ENCODE data around the gene SEZ6.

SEZ6 gene

GRCh38 chr17:28907709-28908475 is 97.9 kb downstream of the SEZ6 start:
- TF ChIP-seq CEBPB (IDR thresholded peaks at IDR 0.05) = no peak
- TF ChIP-seq YY1 (IDR thresholded peaks at IDR 0.05; ENCODE audit: low read depth) = no peak
- no peak for TF ChIP-seq EP300 (IDR thresholded peaks at IDR 0.05; ENCODE audit: borderline replicate concordance)
- no peak for TF ChIP-seq TCF12 (IDR thresholded peaks at IDR 0.05; ENCODE audit: low read depth)
- TF ChIP-seq TEAD4 (IDR thresholded peaks at IDR 0.05) = no peak
- TF ChIP-seq NFIC (IDR thresholded peaks at IDR 0.05) = no peak
- no peak for TF ChIP-seq TAF1 (IDR thresholded peaks at IDR 0.05; ENCODE audit: low read depth)
- TF ChIP-seq RAD21 (IDR thresholded peaks at IDR 0.05; ENCODE audit: low read depth) = no peak
- no peak for TF ChIP-seq MAX (IDR thresholded peaks at IDR 0.05)
- no peak for TF ChIP-seq FOXM1 (IDR thresholded peaks at IDR 0.05; ENCODE audit: borderline replicate concordance, low read depth)
- TF ChIP-seq REST (IDR thresholded peaks at IDR 0.05; ENCODE audit: low read depth) = no peak
- no peak for TF ChIP-seq USF1 (IDR thresholded peaks at IDR 0.05)
- no peak for TF ChIP-seq CREB1 (IDR thresholded peaks at IDR 0.05; ENCODE audit: low read depth)
- no peak for TF ChIP-seq EGR1 (IDR thresholded peaks at IDR 0.05)
- no peak for TF ChIP-seq ZBTB7A (IDR thresholded peaks at IDR 0.05; ENCODE audit: low read depth)

- TF ChIP-seq USF1 (IDR thresholded peaks at IDR 0.05) (no peak), TAF1 (IDR thresholded peaks at IDR 0.05; ENCODE audit: low read depth) (no peak), CEBPB (IDR thresholded peaks at IDR 0.05) (no peak), YY1 (IDR thresholded peaks at IDR 0.05; ENCODE audit: low read depth) (no peak), CREB1 (IDR thresholded peaks at IDR 0.05; ENCODE audit: low read depth) (no peak), ZBTB7A (IDR thresholded peaks at IDR 0.05; ENCODE audit: low read depth) (no peak), REST (IDR thresholded peaks at IDR 0.05; ENCODE audit: low read depth) (no peak), NFIC (IDR thresholded peaks at IDR 0.05) (no peak), EGR1 (IDR thresholded peaks at IDR 0.05) (no peak), FOXM1 (IDR thresholded peaks at IDR 0.05; ENCODE audit: borderline replicate concordance, low read depth) (no peak), RAD21 (IDR thresholded peaks at IDR 0.05; ENCODE audit: low read depth) (no peak), TCF12 (IDR thresholded peaks at IDR 0.05; ENCODE audit: low read depth) (no peak)
Measured at GRCh38 chr17:28906706-28907438, 99.0 kb downstream of the SEZ6 start.

GRCh38 chr17:28906276-28906675 is 99.6 kb downstream of the SEZ6 start:
- no peak for TF ChIP-seq ZBTB7A (IDR thresholded peaks at IDR 0.05; ENCODE audit: low read depth)
- no peak for TF ChIP-seq CREB1 (IDR thresholded peaks at IDR 0.05; ENCODE audit: low read depth)
- TF ChIP-seq EP300 (IDR thresholded peaks at IDR 0.05; ENCODE audit: borderline replicate concordance) = no peak
- no peak for TF ChIP-seq TAF1 (IDR thresholded peaks at IDR 0.05; ENCODE audit: low read depth)
- TF ChIP-seq NFIC (IDR thresholded peaks at IDR 0.05) = no peak
- no peak for TF ChIP-seq TEAD4 (IDR thresholded peaks at IDR 0.05)
- TF ChIP-seq MAX (IDR thresholded peaks at IDR 0.05) = no peak
- no peak for TF ChIP-seq RAD21 (IDR thresholded peaks at IDR 0.05; ENCODE audit: low read depth)
- no peak for TF ChIP-seq USF1 (IDR thresholded peaks at IDR 0.05)
